Kidney (tissue), 14 donors: ENCODE data around the gene PTPRH. TPM values are rescaled to one million over a fixed set of nuclear protein-coding genes. Genes with fewer than 3 reads are reported as not detected.

ENCODE experiments used
- DNase-seq, 5 donors: peaks; one replicate each; pipeline ENCODE4 v3.0.0-alpha.2; 2013 to 2020
- FAIRE-seq: peaks from 2 replicates; lab custom pipeline; 2012; peaks lifted over from hg19 to GRCh38; lab: Jason Lieb, UNC
- H3K27ac ChIP-seq, 2 donors: one replicate each; pipeline ENCODE4 v1.7.0; 2013; ENCODE audit warnings: low read depth in 2 of 2, low read length in 2 of 2, inconsistent platforms in 1 of 2
- H3K27me3 ChIP-seq: one replicate; pipeline ENCODE4 v1.7.1; 2013; ENCODE audit warnings: low read length, inconsistent platforms; ENCODE audit not compliant: control insufficient read depth, insufficient read depth
- H3K36me3 ChIP-seq, 3 donors: one replicate each; pipeline versions ENCODE4 v1.7.0 to v1.7.1; 2013; ENCODE audit warnings: low read length in 3 of 3, control low read depth in 1 of 3, inconsistent platforms in 1 of 3; ENCODE audit not compliant: insufficient read depth in 3 of 3, control insufficient read depth in 2 of 3
- H3K4me1 ChIP-seq, 3 donors: one replicate each; pipeline versions ENCODE4 v1.7.0 to v1.7.1; 2013; ENCODE audit warnings: low read length in 3 of 3, inconsistent platforms in 1 of 3, low read depth in 1 of 3; ENCODE audit not compliant: control insufficient read depth in 2 of 3, insufficient read depth in 2 of 3
- H3K4me3 ChIP-seq, 3 donors: one replicate each; pipeline versions ENCODE4 v1.7.0 to v1.8.1; 2013; ENCODE audit warnings: low read length in 3 of 3, control low read depth in 1 of 3, inconsistent platforms in 1 of 3
- H3K9ac ChIP-seq, 3 donors: one replicate each; pipeline versions ENCODE4 v1.7.0 to v1.7.1; 2013; ENCODE audit warnings: low read length in 3 of 3, control low read depth in 1 of 3, inconsistent platforms in 1 of 3
- H3K9me3 ChIP-seq, 3 donors: one replicate each; pipeline versions ENCODE4 v1.7.0 to v1.7.1; 2013; ENCODE audit warnings: low read length in 3 of 3, control low read depth in 1 of 3, inconsistent platforms in 1 of 3; ENCODE audit not compliant: control insufficient read depth in 2 of 3, insufficient read depth in 1 of 3
- CTCF ChIP-seq: IDR thresholded peaks from 3 replicates; pipeline ENCODE4 v1.5.1; 2012; ENCODE audit warnings: mild to moderate bottlenecking, moderate library complexity, borderline replicate concordance; ENCODE audit not compliant: insufficient read depth; ENCODE audit errors: extremely low read depth
- intact Hi-C: fragments of 100-400 bp; cut with DNase I; formaldehyde crosslinking; loops from one replicate; pipeline ENCODE4 v1.11.1; 2022
- polyA plus RNA-seq: library from polyadenylated mRNA; stranded (reverse); fragments of 350-450 nt; fragmentation: Illumina TruSeq; extraction: RNeasy Lipid Tissue Mini Kit (QIAGEN cat#74804); gene quantifications from one replicate; pipeline ENCODE4 v1.2.3, GENCODE V29; 2014; ENCODE audit warnings: low read depth, low replicate concordance; ENCODE audit not compliant: insufficient read depth
- total RNA-seq: library from RNA; stranded (reverse); fragmentation: NEBNext Ultra II Directional; extraction: Animal tissue kit (Norgen Biotek cat#: 25700); gene quantifications from one replicate; pipeline ENCODE4 v1.2.1, GENCODE V29; 2021
- donor health status: control.
- donor health status: control.
- donor health status: control.
- donor health status: control.
- donor health status: control.
- donor health status: DM: yes; HTN: yes; CAD: no.
- donor health status: Normal renal cell carcinoma (clear cell type).

The PTPRH gene
- total and polyA plus RNA-seq, 2 donors from 2014 or later = 2.8 TPM; not detected in 1

GRCh38 chr19:55257461-55258420 is 48.4 kb upstream of the PTPRH start:
- Histone ChIP-seq H3K27me3 (no peaks in the 10 kb centered on the region), H3K9me3 (no peaks in the 10 kb centered on the region), H3K27ac (peak overlapping the region in 1 of 2 donors; percentile 10), H3K4me1 (peaks cover 2 to 36% (median 18%) of the 10 kb centered on the region in 3 donors), H3K36me3 (no peaks in the 10 kb centered on the region), H3K4me3 (peak overlapping the region; percentile 62 to 79 (median 73)), H3K9ac (peak overlapping the region; percentile 55 to 75 (median 71))
- intact Hi-C loops = no loop called here
- TF ChIP-seq CTCF = no peak
- no peak for FAIRE-seq
- DNase-seq = peak in 4 of 5 donors; percentile 22 to 72 (median 54)

DNA sequence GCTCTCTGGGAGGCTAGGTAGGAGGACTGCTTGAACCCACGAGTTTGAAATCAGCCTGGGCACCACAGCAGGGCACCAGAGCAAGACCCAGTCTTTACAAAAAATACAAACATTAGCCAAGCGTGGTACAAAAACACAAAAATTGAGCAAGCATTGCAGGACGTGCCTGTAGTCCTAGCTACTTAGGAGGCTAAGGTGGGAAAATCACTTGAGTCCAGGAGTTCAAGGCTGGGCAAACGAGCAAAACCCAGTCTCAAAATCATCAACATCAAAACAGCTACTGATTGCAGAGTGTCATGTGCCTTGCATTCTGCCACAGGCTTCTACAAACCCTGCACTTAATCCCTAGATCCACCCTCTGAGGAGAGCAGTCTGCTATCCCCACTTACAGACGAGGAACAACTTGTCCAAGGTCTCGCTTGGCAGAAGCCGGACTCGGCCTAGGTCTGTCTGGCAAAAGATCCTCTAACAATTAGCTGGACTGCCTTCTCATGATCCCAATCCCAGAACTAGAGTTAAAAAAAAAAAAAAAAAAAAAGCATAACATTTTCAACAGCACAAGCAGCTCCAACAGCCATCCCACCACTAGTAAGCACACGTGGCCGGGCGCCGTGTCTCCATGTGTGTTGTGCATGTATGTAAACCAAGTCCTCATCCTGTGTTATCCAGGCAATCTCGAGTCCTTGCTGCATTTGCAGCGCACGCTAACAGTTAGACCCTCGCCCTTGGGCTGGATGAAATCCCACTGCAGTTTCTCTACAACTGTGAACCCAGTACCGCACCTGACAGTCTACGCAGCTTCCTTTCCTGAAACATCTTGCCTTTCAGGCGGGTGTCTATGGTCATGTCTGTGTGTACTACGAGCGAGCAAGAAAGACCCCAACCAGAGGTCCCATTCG is 47.5 kb upstream of the PTPRH start:
- Histone ChIP-seq H3K4me3 (peak overlapping the region; percentile 39 to 79 (median 73)), H3K4me1 (peaks cover 2 to 36% (median 18%) of the 10 kb centered on the region in 3 donors), H3K9ac (peak overlapping the region; percentile 18 to 51 (median 38)), H3K27ac (no peak overlapping the region), H3K36me3 (no peaks in the 10 kb centered on the region), H3K27me3 (no peaks in the 10 kb centered on the region), H3K9me3 (no peaks in the 10 kb centered on the region)
- FAIRE-seq = no peak
- no peak for DNase-seq
- intact Hi-C loops = no loop called here
- TF ChIP-seq CTCF = no peak

- DNase-seq (peak in 3 of 5 donors; percentile 21 to 78 (median 35)), FAIRE-seq (no peak)
- no peaks in the 10 kb centered on the region for H3K27me3 ChIP-seq
- peaks cover 2 to 38% (median 18%) of the 10 kb centered on the region in 3 donors for H3K4me1 ChIP-seq
- no peaks in the 10 kb centered on the region for H3K36me3 ChIP-seq
- no peak overlapping the region for H3K27ac ChIP-seq
- intact Hi-C loops = no loop called here
- H3K4me3 ChIP-seq = peak overlapping the region in 2 of 3 donors; percentile 23 to 79
- peak overlapping the region in 2 of 3 donors; percentile 17 to 51 for H3K9ac ChIP-seq
- H3K9me3 ChIP-seq = no peaks in the 10 kb centered on the region
- TF ChIP-seq CTCF = no peak
Measured at GRCh38 chr19:55255618-55256423, 46.5 kb upstream of the PTPRH start.
